ENCODE measurements around the gene CNTRL. TPM values are rescaled to one million over a fixed set of nuclear protein-coding genes. Genes with fewer than 3 reads are reported as not detected.

CNTRL gene
- total and polyA plus RNA-seq, 7 donors = 2.5 to 14.6 (median 11.9) TPM

DNA sequence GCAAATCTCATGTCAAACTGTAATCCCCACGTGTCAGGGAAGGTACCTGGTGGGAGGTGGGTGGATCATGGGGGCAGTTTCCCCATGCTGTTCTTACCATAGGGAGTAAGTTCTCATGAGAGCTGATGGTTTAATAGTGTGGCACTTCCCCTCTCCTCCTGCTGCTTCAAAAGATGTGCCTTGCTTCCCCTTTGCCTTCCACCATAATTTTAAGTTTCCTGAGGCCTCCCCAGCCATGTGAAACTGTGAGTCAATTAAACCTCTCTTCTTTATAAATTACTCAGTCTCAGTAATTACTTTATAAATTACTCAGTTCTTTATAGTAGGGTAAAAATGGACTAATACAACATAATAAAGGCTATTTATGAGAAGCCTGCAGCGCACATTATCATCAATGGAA lies 7.1 kb upstream of the CNTRL start:
- WGBS, 2 donors = 88 to 90% methylated on average over 2 of the region's 2 CpGs
- no peak for DNase-seq
- Histone ChIP-seq H3K9me3 (no peaks in the 10 kb centered on the region), H3K4me1 (no peaks in the 10 kb centered on the region), H3K4me3 (no peak overlapping the region), H3K36me3 (peaks cover 0 to 8% (median 0%) of the 10 kb centered on the region in 4 donors), H3K27ac (no peak overlapping the region), H3K27me3 (no peaks in the 10 kb centered on the region)
- intact Hi-C loops (cut with DNase I) = loop anchor here (10.0 kb wide), 1 partner anchor 83 kb away; no protein-coding TSS in a partner anchor
- TF ChIP-seq POLR2A (IDR thresholded peaks at IDR 0.05) (no peak), CTCF (IDR thresholded peaks at IDR 0.05) (no peak), POLR2AphosphoS5 (IDR thresholded peaks at IDR 0.05) (no peak), EP300 (IDR thresholded peaks at IDR 0.05) (no peak)

DNA sequence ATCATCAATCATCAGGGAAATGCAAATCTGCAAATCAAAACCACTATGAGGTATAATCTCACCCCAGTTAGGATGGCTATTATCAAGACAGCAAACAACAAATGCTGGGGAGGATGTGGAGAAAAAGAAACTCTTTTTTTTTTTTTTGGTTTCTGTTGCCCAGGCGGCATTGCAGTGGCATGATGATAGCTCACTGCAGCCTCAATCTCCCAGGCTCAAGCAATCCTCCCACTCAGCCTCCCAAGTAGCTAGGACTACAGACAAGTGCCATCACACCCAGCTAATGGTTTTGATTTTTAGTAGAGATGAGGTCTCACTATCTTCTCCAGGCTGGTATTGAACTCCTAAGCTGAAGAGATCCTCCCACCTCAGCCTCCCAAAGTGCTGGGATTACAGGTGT lies 5.4 kb upstream of the CNTRL start:
- DNase-seq = no peak
- Histone ChIP-seq H3K27ac (no peak overlapping the region), H3K36me3 (peaks cover 0 to 8% (median 0%) of the 10 kb centered on the region in 4 donors), H3K9me3 (no peaks in the 10 kb centered on the region), H3K4me3 (no peak overlapping the region), H3K27me3 (no peaks in the 10 kb centered on the region), H3K4me1 (peaks cover 0 to 10% (median 8%) of the 10 kb centered on the region in 4 donors)
- intact Hi-C loops (cut with DNase I) = loop anchor here (10.0 kb wide), 1 partner anchor 85 kb away; no protein-coding TSS in a partner anchor
- 74 to 84% methylated on average over 1 of the region's 1 CpG for WGBS, 2 donors
- TF ChIP-seq CTCF (IDR thresholded peaks at IDR 0.05) (no peak), POLR2AphosphoS5 (IDR thresholded peaks at IDR 0.05) (no peak), POLR2A (IDR thresholded peaks at IDR 0.05) (no peak), EP300 (IDR thresholded peaks at IDR 0.05) (no peak)

DNA sequence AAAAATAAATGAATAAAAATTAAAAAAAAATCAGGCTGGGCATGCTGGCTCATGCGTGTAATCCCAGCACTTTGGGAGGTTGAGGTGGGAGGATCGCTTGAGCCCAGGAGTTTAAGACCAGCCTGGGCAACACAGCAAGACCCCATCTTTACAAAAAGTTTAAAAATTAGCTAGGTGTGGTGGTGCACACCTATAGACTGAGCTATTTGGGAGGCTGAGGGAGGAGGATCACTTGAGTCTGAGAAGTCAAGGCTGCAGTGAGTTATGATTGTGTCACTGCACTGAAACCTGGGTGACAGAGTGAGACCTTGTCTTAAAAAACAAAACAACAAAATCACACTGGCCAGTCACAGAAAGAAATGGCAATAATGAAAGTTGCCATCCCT lies 3.4 kb upstream of the CNTRL start:
- 95 to 97% methylated on average over 2 of the region's 2 CpGs for WGBS, 2 donors
- intact Hi-C loops (cut with DNase I) = loop anchor here (10.0 kb wide), 1 partner anchor 197 kb away; the partner anchor contains the start of gene PHF19
- TF ChIP-seq POLR2A (IDR thresholded peaks at IDR 0.05) (no peak), CTCF (IDR thresholded peaks at IDR 0.05) (no peak), EP300 (IDR thresholded peaks at IDR 0.05) (no peak), POLR2AphosphoS5 (IDR thresholded peaks at IDR 0.05) (no peak)
- Histone ChIP-seq H3K27ac (peak overlapping the region; percentile 39 to 96 (median 71)), H3K4me3 (peak overlapping the region in 3 of 4 donors; percentile 33 to 35 (median 34)), H3K9me3 (no peaks in the 10 kb centered on the region), H3K36me3 (no peaks in the 10 kb centered on the region), H3K27me3 (no peaks in the 10 kb centered on the region), H3K4me1 (peaks cover 0 to 15% (median 10%) of the 10 kb centered on the region in 4 donors)
- no peak for DNase-seq

GRCh38 chr9:121071756-121072421 lies 2.9 kb upstream of the CNTRL start:
- intact Hi-C loops (cut with DNase I) = loop anchor here (10.0 kb wide), 1 partner anchor 197 kb away; the partner anchor contains the start of gene PHF19
- Histone ChIP-seq H3K4me1 (peaks cover 0 to 15% (median 10%) of the 10 kb centered on the region in 4 donors), H3K27ac (peak overlapping the region; percentile 39 to 96 (median 71)), H3K4me3 (peak overlapping the region in 3 of 4 donors; percentile 33 to 35 (median 34)), H3K27me3 (no peaks in the 10 kb centered on the region), H3K9me3 (no peaks in the 10 kb centered on the region), H3K36me3 (no peaks in the 10 kb centered on the region)
- TF ChIP-seq EP300 (IDR thresholded peaks at IDR 0.05) (no peak), CTCF (IDR thresholded peaks at IDR 0.05) (no peak), POLR2AphosphoS5 (IDR thresholded peaks at IDR 0.05) (no peak), POLR2A (IDR thresholded peaks at IDR 0.05) (no peak)
- WGBS, 2 donors = 41 to 81% methylated on average over 16 of the region's 16 CpGs
- DNase-seq = no peak
